ENCODE results near the gene LRRC52.

GRCh38 chr1:165570078-165570477, 26.3 kb downstream of the LRRC52 start:
- TF ChIP-seq, protein P1, sequence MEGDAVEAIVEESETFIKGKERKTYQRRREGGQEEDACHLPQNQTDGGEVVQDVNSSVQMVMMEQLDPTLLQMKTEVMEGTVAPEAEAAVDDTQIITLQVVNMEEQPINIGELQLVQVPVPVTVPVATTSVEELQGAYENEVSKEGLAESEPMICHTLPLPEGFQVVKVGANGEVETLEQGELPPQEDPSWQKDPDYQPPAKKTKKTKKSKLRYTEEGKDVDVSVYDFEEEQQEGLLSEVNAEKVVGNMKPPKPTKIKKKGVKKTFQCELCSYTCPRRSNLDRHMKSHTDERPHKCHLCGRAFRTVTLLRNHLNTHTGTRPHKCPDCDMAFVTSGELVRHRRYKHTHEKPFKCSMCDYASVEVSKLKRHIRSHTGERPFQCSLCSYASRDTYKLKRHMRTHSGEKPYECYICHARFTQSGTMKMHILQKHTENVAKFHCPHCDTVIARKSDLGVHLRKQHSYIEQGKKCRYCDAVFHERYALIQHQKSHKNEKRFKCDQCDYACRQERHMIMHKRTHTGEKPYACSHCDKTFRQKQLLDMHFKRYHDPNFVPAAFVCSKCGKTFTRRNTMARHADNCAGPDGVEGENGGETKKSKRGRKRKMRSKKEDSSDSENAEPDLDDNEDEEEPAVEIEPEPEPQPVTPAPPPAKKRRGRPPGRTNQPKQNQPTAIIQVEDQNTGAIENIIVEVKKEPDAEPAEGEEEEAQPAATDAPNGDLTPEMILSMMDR (IDR thresholded peaks at IDR 0.05), result no peak
- no peak for TF ChIP-seq EZH2 (IDR thresholded peaks at IDR 0.05; ENCODE audit: borderline replicate concordance, insufficient read depth, low read depth, low read length, poor library complexity, severe bottlenecking)

Data from B cell (primary cell).